Measurements from ENCODE around the gene R3HDM1. TPM values are rescaled to one million over a fixed set of nuclear protein-coding genes. Genes with fewer than 3 reads are reported as not detected.

Gene R3HDM1
- total RNA-seq, 3 donors from 2014 or later: 14.6 to 21.6 (median 17.7) TPM

- Histone ChIP-seq H3K27ac (no peak overlapping the region), H3K27me3 (no peaks in the 10 kb centered on the region), H3K4me3 (no peak overlapping the region), H3K36me3 (no peaks in the 10 kb centered on the region), H3K4me1 (no peaks in the 10 kb centered on the region), H3K9me3 (no peaks in the 10 kb centered on the region)
- TF ChIP-seq, protein P1, sequence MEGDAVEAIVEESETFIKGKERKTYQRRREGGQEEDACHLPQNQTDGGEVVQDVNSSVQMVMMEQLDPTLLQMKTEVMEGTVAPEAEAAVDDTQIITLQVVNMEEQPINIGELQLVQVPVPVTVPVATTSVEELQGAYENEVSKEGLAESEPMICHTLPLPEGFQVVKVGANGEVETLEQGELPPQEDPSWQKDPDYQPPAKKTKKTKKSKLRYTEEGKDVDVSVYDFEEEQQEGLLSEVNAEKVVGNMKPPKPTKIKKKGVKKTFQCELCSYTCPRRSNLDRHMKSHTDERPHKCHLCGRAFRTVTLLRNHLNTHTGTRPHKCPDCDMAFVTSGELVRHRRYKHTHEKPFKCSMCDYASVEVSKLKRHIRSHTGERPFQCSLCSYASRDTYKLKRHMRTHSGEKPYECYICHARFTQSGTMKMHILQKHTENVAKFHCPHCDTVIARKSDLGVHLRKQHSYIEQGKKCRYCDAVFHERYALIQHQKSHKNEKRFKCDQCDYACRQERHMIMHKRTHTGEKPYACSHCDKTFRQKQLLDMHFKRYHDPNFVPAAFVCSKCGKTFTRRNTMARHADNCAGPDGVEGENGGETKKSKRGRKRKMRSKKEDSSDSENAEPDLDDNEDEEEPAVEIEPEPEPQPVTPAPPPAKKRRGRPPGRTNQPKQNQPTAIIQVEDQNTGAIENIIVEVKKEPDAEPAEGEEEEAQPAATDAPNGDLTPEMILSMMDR (IDR thresholded peaks at IDR 0.05): no peak
- TF ChIP-seq POLR2AphosphoS5 (IDR thresholded peaks at IDR 0.05): no peak
- intact Hi-C loops (cut with DNase I; ENCODE audit: low total_unique reads): no loop called here
- no peak for DNase-seq (ENCODE audit: low spot score in 2 of 2)
Measured at GRCh38 chr2:135607561-135607960, 76.3 kb downstream of the R3HDM1 start.

- no peak for TF ChIP-seq POLR2A (IDR thresholded peaks at IDR 0.05)
- TF ChIP-seq, protein P1 (IDR thresholded peaks at IDR 0.05): no peak
- TF ChIP-seq POLR2AphosphoS5 (IDR thresholded peaks at IDR 0.05): no peak
- no peaks in the 10 kb centered on the region for H3K9me3 ChIP-seq
- no peaks in the 10 kb centered on the region for H3K27me3 ChIP-seq
- intact Hi-C loops (cut with DNase I; ENCODE audit: low total_unique reads): no loop called here
- H3K4me3 ChIP-seq: no peak overlapping the region
- peaks cover 4% of the 10 kb centered on the region for H3K36me3 ChIP-seq
- no peak for DNase-seq (ENCODE audit: low spot score in 2 of 2)
- H3K4me1 ChIP-seq: no peaks in the 10 kb centered on the region
- H3K27ac ChIP-seq: no peak overlapping the region
Measured at GRCh38 chr2:135612319-135612718, 81.0 kb downstream of the R3HDM1 start.

DNA sequence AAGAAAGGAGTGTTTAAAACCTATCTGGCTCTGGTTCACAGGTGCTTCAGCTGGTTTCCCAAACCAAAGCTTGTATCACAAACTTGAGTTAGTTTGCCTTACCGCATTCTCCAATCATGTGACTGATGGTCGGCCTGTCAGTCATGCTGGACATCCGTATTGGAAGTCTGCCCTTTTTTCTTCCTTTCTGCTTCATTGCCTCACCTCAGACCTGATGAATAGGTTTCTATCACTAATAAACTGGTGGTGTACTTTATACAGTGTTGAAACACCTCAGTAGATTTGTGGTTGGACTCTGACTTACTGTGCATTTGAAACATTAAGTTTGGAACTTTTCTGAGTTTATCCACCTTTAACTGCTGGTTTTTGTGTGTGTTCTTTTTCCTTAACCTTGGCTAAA is 84.1 kb downstream of the R3HDM1 start:
- H3K27me3 ChIP-seq: no peaks in the 10 kb centered on the region
- intact Hi-C loops (cut with DNase I; ENCODE audit: low total_unique reads): no loop called here
- H3K36me3 ChIP-seq: peaks cover 4% of the 10 kb centered on the region
- DNase-seq (ENCODE audit: low spot score in 2 of 2): no peak
- H3K9me3 ChIP-seq: no peaks in the 10 kb centered on the region
- no peak overlapping the region for H3K4me3 ChIP-seq
- TF ChIP-seq, protein P1 (IDR thresholded peaks at IDR 0.05): no peak
- no peak for TF ChIP-seq POLR2A (IDR thresholded peaks at IDR 0.05)
- no peak for TF ChIP-seq POLR2AphosphoS5 (IDR thresholded peaks at IDR 0.05)
- no peak overlapping the region for H3K27ac ChIP-seq
- H3K4me1 ChIP-seq: no peaks in the 10 kb centered on the region

GRCh38 chr2:135617501-135618015 is 86.3 kb downstream of the R3HDM1 start:
- peaks cover 4% of the 10 kb centered on the region for H3K36me3 ChIP-seq
- H3K27ac ChIP-seq: no peak overlapping the region
- no peak for DNase-seq (ENCODE audit: low spot score in 2 of 2)
- H3K27me3 ChIP-seq: no peaks in the 10 kb centered on the region
- intact Hi-C loops (cut with DNase I; ENCODE audit: low total_unique reads): no loop called here
- TF ChIP-seq, protein P1 (IDR thresholded peaks at IDR 0.05): no peak
- TF ChIP-seq POLR2AphosphoS5 (IDR thresholded peaks at IDR 0.05): no peak
- no peak for TF ChIP-seq POLR2A (IDR thresholded peaks at IDR 0.05)
- H3K4me3 ChIP-seq: no peak overlapping the region
- no peaks in the 10 kb centered on the region for H3K4me1 ChIP-seq
- H3K9me3 ChIP-seq: no peaks in the 10 kb centered on the region

GRCh38 chr2:135620198-135620597 is 88.9 kb downstream of the R3HDM1 start:
- no peak overlapping the region for H3K27ac ChIP-seq
- peaks cover 4% of the 10 kb centered on the region for H3K36me3 ChIP-seq
- no peaks in the 10 kb centered on the region for H3K9me3 ChIP-seq
- intact Hi-C loops (cut with DNase I; ENCODE audit: low total_unique reads): no loop called here
- DNase-seq (ENCODE audit: low spot score in 2 of 2): no peak
- no peak overlapping the region for H3K4me3 ChIP-seq
- TF ChIP-seq, protein P1 (IDR thresholded peaks at IDR 0.05): no peak
- no peak for TF ChIP-seq POLR2A (IDR thresholded peaks at IDR 0.05)
- no peak for TF ChIP-seq POLR2AphosphoS5 (IDR thresholded peaks at IDR 0.05)
- no peaks in the 10 kb centered on the region for H3K27me3 ChIP-seq
- no peaks in the 10 kb centered on the region for H3K4me1 ChIP-seq
